Measurements from ENCODE around the gene TMPRSS3.

The TMPRSS3 gene

GRCh38 chr21:42364304-42364865 lies 31.5 kb downstream of the TMPRSS3 start:
- TF ChIP-seq CTCF (IDR thresholded peaks at IDR 0.05), result no peak

GRCh38 chr21:42363312-42363711 lies 32.5 kb downstream of the TMPRSS3 start:
- no peak for TF ChIP-seq CTCF (IDR thresholded peaks at IDR 0.05)
- H3K36me3 ChIP-seq, result no peaks in the 10 kb centered on the region
- no peak overlapping the region for H3K27ac ChIP-seq

More at GRCh38 chr21:42364304-42364865, 31.5 kb downstream of the TMPRSS3 start:
- peaks cover 8 to 13% of the 10 kb centered on the region in 2 experiments for H3K4me1 ChIP-seq (ENCODE audit: control insufficient read depth in 1 of 2, insufficient read depth in 1 of 2, low read depth in 1 of 2, low read length in 1 of 2)
- H3K4me3 ChIP-seq (ENCODE audit: low read depth in 1 of 2, low read length in 1 of 2), result no peak overlapping the region
- H3K9me3 ChIP-seq, result no peaks in the 10 kb centered on the region
- H3K27ac ChIP-seq, result no peak overlapping the region
- H3K27me3 ChIP-seq, result peaks cover 31% of the 10 kb centered on the region
- H3K36me3 ChIP-seq, result no peaks in the 10 kb centered on the region

GRCh38 chr21:42362700-42363099 lies 33.2 kb downstream of the TMPRSS3 start:
- Histone ChIP-seq H3K27me3 (peaks cover 31% of the 10 kb centered on the region), H3K27ac (no peak overlapping the region), H3K4me1 (ENCODE audit: control insufficient read depth in 1 of 2, insufficient read depth in 1 of 2, low read depth in 1 of 2, low read length in 1 of 2) (peaks cover 8 to 13% of the 10 kb centered on the region in 2 experiments), H3K4me3 (ENCODE audit: low read depth in 1 of 2, low read length in 1 of 2) (no peak overlapping the region), H3K36me3 (no peaks in the 10 kb centered on the region), H3K9me3 (no peaks in the 10 kb centered on the region)
- TF ChIP-seq CTCF (IDR thresholded peaks at IDR 0.05), result no peak

More at GRCh38 chr21:42363312-42363711, 32.5 kb downstream of the TMPRSS3 start:
- Histone ChIP-seq H3K9me3 (no peaks in the 10 kb centered on the region), H3K27me3 (peaks cover 31% of the 10 kb centered on the region), H3K4me1 (ENCODE audit: control insufficient read depth in 1 of 2, insufficient read depth in 1 of 2, low read depth in 1 of 2, low read length in 1 of 2) (peaks cover 8 to 13% of the 10 kb centered on the region in 2 experiments), H3K4me3 (ENCODE audit: low read depth in 1 of 2, low read length in 1 of 2) (no peak overlapping the region)

GRCh38 chr21:42362198-42362597 lies 33.7 kb downstream of the TMPRSS3 start:
- Histone ChIP-seq H3K27me3 (peaks cover 31% of the 10 kb centered on the region), H3K4me1 (ENCODE audit: control insufficient read depth in 1 of 2, insufficient read depth in 1 of 2, low read depth in 1 of 2, low read length in 1 of 2) (peaks cover 8 to 13% of the 10 kb centered on the region in 2 experiments), H3K36me3 (no peaks in the 10 kb centered on the region), H3K4me3 (ENCODE audit: low read depth in 1 of 2, low read length in 1 of 2) (no peak overlapping the region), H3K9me3 (no peaks in the 10 kb centered on the region), H3K27ac (no peak overlapping the region)
- TF ChIP-seq CTCF (IDR thresholded peaks at IDR 0.05), result no peak

GRCh38 chr21:42361286-42361685 lies 34.6 kb downstream of the TMPRSS3 start:
- no peak overlapping the region for H3K27ac ChIP-seq
- no peak overlapping the region for H3K4me3 ChIP-seq (ENCODE audit: low read depth in 1 of 2, low read length in 1 of 2)
- peaks cover 31% of the 10 kb centered on the region for H3K27me3 ChIP-seq
- no peaks in the 10 kb centered on the region for H3K9me3 ChIP-seq
- H3K4me1 ChIP-seq (ENCODE audit: control insufficient read depth in 1 of 2, insufficient read depth in 1 of 2, low read depth in 1 of 2, low read length in 1 of 2), result peaks cover 8 to 13% of the 10 kb centered on the region in 2 experiments
- no peaks in the 10 kb centered on the region for H3K36me3 ChIP-seq
- TF ChIP-seq CTCF (IDR thresholded peaks at IDR 0.05), result no peak
